Activated gamma-delta T cell treated with Interleukin-2 at 50 U/mL for 16 hours (primary cell): ENCODE results near the gene RBM10.

Experiments used
- DNase-seq: peaks from one replicate; pipeline ENCODE4 v3.0.0-alpha.2; 2020

Gene RBM10

DNA sequence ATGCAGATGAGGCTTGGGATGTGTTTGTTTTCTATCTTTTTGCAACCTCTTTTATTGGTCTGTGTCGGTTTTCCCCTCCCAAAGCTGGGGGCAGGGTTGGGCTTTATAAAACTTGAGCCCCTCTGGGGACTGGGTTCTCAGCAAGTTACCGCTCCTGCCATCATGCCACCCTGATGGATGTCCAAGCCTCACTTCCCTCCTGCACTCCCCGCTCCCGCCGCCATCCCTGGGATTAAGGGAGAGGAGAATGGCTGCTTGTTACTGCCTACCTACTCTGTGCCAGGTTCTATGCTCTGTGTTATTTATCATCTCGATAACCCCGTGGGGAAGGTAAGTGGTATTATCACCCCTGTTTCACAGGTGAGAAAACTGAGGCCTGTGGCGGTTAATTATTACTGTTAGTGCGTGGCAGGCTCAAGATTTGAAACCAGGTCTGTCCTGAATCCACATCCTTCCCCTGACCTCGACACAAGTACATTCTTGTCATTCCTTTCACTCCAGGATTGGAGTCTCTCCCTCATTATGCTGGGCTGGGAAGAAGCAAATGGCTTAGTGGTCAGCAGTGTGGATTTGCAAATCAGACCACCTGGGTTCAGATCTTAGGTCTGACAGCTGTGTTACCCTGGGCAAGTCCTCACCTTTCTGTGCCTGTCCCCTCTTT, 53.1 kb downstream of the RBM10 start:
- DNase-seq, result no peak

DNA sequence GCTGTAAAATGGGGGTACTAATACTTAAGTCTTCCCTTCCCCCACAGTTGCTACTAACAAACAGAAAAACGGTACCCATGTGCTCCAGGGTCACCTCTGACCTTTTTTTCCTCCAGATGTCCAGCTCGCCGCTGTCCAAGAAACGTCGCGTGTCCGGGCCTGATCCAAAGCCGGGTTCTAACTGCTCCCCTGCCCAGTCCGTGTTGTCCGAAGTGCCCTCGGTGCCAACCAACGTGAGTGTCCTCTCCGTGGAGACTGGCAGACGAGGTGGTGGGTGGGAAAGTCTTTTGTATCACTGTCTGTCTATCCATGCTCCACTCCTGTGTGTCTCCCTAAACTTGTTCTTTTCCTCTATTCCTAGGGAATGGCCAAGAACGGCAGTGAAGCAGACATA, 53.7 kb downstream of the RBM10 start:
- no peak for DNase-seq

DNA sequence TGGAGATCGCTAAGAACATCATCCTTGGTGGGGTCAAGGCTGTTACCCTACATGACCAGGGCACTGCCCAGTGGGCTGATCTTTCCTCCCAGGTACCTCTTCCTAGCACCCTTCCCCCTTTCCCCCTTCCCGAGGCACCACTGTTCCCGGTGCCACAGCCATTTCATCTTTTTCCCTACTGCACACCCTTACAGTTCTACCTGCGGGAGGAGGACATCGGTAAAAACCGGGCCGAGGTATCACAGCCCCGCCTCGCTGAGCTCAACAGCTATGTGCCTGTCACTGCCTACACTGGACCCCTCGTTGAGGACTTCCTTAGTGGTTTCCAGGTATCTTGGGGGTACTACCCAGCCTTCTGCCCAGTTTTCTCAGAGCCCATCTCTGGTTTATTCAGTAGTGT, 54.3 kb downstream of the RBM10 start:
- no peak for DNase-seq

DNA sequence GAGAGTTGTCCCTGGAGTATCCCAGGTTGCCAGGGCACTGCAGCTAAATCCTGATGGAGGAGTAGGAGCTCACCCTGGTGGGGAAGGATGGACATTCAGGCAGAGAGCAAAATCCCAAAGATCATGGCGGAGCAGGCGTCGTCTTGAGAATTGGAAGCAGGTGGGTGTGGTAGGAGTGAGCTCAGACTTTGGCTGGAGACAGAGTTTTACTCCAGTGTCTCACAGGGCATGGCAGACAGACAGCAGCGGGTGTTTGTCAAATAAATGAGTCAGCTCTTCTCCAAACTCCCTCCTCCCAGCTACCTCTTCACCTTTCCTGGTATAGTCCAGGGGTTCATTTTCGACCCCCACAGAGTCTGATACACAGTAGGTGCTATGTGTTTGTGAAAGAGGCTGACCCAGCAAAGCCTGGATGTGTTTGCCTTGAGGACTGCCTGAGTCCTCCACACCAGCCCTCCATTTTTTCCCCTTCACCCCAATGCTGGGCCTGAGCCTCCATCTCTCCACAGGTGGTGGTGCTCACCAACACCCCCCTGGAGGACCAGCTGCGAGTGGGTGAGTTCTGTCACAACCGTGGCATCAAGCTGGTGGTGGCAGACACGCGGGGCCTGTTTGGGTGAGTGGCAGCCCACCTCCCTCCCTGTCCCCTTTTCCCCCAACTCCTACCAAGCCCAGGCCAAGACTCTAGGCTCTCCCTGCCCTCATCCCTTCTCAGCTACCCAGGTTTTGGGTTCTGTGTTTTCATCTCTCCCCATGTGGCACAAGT, 55.5 kb downstream of the RBM10 start:
- DNase-seq, result no peak

DNA sequence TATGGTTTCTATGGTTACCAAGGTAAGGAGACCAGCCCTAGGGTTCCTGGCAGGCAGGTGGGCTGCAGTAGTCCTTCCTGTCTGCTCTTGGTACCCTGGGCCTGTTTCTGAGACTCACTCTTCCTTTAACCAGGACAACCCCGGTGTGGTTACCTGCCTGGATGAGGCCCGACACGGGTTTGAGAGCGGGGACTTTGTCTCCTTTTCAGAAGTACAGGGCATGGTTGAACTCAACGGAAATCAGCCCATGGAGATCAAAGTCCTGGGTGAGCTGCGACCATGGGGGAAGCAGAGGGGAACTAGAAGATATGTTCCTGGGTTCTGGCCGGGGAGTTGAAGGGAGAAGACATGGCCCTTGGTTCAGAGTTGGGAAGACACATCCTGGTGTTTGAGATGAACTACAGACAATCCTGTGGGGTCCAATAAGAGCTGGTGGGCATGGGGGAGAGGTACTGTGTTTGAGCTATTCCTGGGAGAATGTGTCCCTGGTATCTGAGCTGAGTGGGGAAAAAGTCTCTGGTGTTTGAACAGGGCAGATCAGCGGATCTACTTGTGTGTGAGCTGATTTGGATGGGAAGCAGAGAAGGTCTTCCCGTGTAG, 56.4 kb downstream of the RBM10 start:
- no peak for DNase-seq

DNA sequence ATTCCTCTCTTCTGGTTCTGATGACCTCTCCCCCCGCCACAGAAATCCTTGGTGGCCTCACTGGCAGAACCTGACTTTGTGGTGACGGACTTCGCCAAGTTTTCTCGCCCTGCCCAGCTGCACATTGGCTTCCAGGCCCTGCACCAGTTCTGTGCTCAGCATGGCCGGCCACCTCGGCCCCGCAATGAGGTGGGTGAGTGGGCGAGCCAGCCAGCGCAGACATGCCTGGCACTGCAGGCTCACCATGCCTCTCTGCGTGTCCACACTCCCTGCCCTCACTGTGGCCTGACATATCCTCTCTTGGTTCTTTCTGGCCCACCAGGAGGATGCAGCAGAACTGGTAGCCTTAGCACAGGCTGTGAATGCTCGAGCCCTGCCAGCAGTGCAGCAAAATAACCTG, 57.3 kb downstream of the RBM10 start:
- DNase-seq, result no peak

DNA sequence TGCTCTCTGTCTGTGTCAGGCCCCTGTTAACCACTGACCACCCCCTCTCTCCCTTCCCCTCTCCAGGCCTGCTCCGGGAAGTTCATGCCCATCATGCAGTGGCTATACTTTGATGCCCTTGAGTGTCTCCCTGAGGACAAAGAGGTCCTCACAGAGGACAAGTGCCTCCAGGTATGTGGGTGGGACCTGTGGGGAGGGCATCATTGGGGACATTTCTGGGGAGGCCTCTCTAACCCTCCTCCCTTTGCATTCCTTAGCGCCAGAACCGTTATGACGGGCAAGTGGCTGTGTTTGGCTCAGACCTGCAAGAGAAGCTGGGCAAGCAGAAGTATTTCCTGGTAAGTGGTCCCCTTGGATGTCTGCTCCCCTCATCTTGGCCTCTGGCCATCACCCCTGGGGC, 57.9 kb downstream of the RBM10 start:
- no peak for DNase-seq

DNA sequence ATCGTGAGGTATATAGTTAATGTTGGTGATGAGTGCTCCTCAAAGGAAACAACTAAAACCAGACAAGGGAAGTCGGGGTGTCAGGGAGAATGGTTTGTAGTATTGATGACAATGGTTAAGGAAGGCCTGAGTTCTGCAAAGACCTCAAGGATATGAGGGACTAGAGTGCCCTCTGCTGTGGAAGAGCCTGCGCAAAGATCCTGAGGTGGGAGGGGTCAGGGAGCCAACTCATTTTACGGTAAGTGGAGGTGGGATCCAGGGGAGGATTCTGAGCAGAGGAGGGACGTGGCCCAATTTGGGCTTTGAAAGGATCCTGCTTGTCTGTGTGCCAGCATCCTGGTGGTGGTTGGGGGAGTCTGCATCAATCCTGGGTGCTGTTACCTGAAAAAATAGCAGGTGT, 59.9 kb downstream of the RBM10 start:
- DNase-seq, result no peak

DNA sequence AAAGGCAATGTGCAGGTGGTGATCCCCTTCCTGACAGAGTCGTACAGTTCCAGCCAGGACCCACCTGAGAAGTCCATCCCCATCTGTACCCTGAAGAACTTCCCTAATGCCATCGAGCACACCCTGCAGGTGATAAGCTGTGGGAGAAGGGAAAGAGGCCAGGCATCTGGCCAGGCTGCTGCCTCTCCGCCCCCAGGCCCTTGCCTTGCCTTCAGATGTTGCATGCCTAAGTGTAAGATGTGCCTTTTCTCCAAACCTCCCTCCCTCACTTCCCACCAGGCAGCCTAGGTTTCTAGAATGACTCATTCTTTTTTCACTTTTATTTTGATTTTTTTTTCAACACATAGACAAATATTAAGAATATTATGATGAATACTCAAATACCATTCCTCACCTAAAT, 61.3 kb downstream of the RBM10 start:
- DNase-seq, result no peak

DNA sequence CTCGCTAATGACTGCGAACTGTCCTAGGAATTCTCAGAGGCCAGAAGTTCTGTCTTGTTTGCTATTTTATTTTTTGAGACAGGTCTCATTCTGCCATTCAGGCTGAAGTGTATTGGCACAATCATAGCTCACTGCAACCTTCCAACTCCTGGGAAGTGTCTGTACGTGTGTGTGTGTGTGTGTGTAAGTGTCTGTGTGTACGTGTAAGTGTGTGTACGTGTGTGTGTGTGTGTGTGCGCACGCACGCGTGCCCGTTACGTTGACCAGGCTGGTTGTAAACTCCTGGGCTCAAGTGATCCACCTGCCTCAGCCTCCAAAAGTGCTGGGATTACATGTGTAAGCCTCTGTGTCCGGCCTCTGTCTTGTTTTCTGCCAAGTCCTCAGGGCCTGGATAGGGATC, 63.1 kb downstream of the RBM10 start:
- no peak for DNase-seq

DNA sequence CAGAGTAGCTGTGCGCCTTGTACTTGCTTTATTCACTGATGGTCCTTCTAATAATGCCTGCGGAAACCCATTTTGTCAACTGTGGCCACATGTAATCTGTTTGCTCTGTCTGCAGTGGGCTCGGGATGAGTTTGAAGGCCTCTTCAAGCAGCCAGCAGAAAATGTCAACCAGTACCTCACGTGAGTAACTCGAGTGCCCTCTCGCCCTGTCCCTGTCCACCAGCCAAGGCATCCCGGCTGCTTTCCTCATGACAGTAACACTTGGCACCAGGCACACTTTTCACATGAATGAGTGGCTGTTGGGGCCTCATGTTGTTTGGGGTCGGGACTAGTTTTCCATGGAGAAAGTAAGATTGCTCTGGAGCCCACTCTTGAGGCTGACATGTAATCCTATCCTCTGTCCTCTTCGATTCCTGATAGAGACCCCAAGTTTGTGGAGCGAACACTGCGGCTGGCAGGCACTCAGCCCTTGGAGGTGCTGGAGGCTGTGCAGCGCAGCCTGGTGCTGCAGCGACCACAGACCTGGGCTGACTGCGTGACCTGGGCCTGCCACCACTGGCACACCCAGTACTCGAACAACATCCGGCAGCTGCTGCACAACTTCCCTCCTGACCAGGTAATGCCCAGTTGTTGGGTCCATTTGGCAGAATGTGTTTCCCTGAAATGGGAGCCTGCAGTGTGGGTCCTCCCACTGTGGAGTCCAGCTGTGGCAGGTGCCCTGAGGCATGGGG, 64.7 kb downstream of the RBM10 start:
- DNase-seq, result no peak

DNA sequence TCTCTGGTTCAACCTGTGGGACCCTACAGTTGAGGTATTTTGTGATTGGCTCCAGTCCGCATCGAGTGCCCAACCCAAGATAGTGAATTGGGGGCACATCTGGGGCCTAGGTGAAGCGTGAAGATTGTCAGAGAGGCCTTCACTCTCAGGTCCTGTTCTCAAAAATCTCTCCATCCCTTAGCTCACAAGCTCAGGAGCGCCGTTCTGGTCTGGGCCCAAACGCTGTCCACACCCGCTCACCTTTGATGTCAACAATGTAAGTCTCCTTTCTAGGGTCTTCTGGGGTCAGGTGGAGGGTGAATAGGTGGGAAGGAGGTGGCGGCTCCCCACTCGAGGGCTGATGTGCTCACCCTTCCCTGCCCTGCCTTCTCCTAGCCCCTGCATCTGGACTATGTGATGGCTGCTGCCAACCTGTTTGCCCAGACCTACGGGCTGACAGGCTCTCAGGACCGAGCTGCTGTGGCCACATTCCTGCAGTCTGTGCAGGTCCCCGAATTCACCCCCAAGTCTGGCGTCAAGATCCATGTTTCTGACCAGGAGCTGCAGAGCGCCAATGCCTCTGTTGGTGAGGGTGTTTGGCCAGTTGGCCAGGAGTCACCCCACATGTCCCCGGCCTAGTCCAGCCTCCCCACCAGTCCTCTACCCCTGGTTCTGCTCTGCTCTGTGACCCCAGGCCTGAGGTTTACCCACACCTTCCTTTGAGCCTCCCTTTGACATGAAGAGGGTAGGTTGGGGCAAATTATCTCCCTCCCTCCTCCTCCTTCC, 65.8 kb downstream of the RBM10 start:
- no peak for DNase-seq

DNA sequence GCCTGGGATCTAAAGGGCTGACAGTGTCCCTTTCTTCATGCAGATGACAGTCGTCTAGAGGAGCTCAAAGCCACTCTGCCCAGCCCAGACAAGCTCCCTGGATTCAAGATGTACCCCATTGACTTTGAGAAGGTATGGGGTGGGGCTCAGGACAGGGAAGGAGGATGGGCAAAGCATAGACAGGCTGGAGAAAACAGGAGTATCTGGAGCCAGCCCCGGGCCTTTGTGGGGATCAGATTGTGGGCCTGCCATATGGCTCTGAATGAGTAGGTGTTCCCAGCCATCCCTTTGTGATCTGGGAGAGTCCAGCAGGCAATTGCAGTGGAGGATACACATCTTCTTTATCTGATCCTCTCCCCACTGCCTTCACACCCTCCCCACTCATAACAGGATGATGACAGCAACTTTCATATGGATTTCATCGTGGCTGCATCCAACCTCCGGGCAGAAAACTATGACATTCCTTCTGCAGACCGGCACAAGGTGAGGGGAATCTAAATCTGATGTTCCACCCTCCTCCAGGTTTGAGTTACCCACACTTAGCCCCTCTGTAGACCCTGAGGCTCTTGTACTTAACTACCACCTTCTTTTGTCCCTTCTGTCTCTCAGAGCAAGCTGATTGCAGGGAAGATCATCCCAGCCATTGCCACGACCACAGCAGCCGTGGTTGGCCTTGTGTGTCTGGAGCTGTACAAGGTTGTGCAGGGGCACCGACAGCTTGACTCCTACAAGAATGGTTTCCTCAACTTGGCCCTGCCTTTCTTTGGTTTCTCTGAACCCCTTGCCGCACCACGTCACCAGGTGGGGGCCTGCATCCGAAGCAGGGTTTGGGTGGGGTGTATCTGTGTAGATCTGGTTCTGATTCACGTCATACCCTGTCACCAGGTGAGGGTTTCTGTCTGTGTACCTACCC, 67.6 kb downstream of the RBM10 start:
- no peak for DNase-seq

DNA sequence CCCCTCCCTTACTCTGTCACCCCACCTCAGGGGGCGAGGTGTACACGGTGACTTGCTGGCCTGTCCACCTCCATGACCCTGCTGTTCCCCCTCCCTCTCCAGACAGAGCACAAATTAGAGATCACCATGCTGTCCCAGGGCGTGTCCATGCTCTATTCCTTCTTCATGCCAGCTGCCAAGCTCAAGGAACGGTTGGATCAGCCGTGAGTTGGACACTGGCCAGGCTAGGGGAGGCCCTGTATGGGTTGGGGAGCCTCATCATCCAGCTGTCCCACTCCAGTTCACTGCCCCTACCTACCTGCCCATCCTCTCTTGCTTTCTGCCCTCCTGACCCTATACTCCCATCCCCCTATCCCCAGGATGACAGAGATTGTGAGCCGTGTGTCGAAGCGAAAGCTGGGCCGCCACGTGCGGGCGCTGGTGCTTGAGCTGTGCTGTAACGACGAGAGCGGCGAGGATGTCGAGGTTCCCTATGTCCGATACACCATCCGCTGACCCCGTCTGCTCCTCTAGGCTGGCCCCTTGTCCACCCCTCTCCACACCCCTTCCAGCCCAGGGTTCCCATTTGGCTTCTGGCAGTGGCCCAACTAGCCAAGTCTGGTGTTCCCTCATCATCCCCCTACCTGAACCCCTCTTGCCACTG, 69.5 kb downstream of the RBM10 start:
- no peak for DNase-seq

DNA sequence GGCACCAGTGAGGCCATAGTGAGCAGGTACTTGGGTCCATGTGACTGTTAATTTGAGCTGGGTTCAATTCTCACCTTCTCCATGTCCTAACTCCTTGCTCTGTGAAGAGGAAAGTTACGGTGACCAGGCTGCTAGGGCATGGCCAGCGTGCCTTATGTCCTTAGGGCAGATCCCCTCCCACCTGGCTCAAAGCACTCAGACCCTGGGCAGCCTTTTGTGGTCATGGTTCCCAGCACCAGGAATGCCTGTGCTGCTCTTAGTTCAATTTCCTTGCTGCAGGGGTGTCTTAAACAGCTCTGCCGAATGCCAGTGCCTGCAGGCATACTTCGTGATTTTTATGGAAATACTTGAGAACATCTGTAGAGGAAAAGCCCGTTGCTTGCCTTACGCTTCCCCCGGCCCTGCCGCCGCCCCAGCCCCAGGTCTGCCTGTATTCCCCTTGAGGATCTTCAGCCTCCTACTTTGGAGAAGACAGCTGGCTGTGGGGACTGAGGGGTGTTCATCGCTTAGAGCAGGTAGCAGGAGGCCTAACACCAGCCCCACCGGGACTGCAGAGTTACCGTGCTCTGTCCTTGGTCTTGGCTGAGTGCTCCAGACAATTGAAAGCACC, 70.4 kb downstream of the RBM10 start:
- no peak for DNase-seq

DNA sequence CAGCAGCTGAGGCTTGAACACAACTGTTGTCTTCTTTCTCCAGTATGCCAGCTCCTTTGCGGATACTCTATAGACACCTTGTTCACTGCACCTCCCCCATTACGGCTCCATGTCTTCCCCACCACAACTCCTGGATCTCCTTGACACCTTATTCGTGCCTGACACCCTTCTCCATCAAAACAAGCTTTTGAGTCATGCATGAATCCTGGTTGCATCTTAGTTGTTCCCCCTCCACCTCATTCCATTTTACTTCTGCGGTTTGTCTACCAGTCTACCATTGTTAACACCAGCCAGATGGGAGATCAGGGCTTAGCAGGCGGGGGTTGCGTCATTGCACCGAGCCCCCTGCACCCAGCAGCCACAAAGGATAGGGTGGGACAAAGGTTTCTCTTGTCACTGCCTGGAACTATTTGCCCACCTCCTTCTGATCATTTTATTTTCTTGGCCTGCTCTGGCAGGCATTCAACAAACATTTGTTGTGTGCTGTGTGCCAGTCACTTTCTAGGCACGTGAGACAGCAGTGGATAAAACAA, 71.4 kb downstream of the RBM10 start:
- DNase-seq, result no peak

DNA sequence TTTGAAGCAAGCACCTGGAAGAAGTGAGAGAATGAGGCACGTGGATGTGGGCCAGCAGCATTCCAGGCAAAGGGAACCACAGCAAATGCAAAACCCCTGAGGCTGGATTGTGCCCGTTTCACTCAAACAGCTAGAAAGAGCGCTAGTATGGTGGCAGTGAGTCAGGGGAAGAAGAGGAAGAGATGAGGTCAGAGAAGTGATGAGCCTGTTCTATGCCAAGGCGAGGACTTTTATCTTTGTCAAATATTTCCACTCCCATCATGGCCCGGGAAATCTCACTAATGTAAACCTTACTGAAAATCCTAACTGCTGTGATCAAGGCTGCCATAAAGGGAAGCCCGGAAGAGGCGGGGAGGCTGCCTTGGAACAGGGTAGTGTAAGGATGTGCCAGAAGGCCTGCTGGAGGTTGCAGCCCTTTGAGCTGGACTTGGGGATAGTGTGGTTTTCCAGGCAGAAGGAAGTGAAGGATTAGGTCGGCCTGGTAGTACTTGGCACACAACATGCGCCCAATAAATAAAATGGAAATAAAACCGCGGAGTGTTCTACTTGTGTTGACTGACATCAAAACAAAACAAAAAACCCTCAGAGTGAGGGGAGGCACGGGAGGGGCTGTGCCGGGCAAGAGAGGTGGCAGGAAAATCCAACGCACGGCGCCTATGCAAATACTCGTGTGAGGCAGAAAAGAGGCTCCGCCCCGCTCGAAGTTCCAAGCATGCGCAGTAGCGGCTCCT, 72.3 kb downstream of the RBM10 start:
- DNase-seq, result no peak

DNA sequence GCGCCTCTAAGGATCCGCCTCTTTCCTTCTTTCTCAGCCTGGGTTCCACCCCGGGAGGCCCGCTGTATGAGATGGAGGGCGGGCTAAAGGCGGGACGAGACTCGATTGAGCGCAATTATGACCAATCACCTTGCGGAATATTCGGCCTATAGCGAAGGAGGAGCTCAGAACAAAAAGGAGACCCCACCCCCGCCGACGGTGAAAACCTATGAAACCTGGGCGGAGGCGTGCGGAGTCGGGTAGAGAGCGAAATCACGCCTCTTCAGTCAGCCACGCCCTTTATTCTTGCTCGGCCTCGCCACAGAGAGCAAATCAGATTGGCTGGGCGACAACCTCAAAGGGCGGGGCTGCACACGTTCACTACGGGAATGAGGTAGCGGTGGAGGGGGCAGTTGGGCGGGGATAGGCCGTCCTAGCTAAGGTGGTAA, 72.8 kb downstream of the RBM10 start:
- peak; percentile 98 for DNase-seq

DNA sequence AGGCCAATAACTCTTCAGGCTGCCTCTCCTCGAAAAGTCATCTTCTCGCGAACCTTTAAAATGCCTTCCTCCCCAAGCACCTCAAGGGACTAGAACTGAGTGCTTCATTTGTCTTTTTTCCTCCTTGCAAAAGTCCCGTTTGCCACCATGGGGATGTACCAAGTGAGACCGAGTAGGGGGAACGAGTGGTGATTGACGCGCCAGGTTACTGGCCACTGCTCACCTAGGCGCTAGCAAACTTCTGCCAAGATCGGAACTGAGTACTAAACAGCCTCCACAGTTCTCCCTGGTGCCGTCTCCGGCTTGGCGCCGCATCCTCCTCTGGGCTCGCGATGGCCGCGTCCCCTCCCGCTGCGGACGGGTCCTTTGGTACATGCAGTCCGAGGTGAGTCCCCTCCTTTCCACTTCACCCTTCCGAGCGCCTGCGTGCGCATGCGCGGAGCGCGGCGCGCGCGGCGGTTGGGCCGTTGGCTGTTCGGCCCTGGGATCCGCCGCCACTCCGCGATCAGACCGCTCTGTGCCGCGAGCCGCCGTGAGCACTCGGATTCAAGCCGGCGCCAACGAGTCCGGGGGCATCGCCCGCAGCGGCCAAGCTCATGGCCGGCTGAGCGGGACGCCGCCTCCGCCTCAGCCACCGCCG, 73.4 kb downstream of the RBM10 start, which contains the start of gene CDK16:
CDK16 (plus strand) TSS at position 402 of the 640 bp plus-strand sequence. CDS start 4,877 bp downstream, outside the sequence.
- DNase-seq, result peak; percentile 75
